Measurements from ENCODE around the gene GMCL1. TPM values are rescaled to one million over a fixed set of nuclear protein-coding genes. Genes with fewer than 3 reads are reported as not detected.
"Not testable (repeated sequence)": the region's sequence is repeated elsewhere in the genome, so short reads cannot be mapped to it uniquely, and the experiment has no call there.

Gene GMCL1
- total RNA-seq, 1 experiment from 2014 or later: 13.8 TPM

- POLR2A ChIA-PET: interaction anchor here (0.6 to 1.9 kb wide), 3 partner anchors 20 to 400 kb away, joined by 3 to 16 read pairs (median 3); partner anchors contain the start of genes MXD1 and SNRPG
- Mint-ChIP-seq H3K36me3 (ENCODE audit: insufficient read depth, unreplicated experiment) (peaks cover 41% of the 10 kb centered on the region), H3K27me3 (ENCODE audit: insufficient read depth, unreplicated experiment) (no peaks in the 10 kb centered on the region), H3K4me1 (ENCODE audit: low read depth, unreplicated experiment) (peaks cover 7% of the 10 kb centered on the region), H3K27ac (ENCODE audit: unreplicated experiment) (peak within 1 kb of the TSS; percentile 93), H3K9me3 (ENCODE audit: unreplicated experiment) (no peaks in the 10 kb centered on the region), H3K4me3 (ENCODE audit: unreplicated experiment) (peak within 1 kb of the TSS; percentile 87)
- intact Hi-C loops (cut with micrococcal nuclease; ENCODE audit: unreplicated experiment): no loop called here
- no peaks in the 10 kb centered on the region for H3K36me3 ChIP-seq (ENCODE audit: control insufficient read depth, insufficient read depth, low read length)
- H3K27me3 ChIP-seq (replicated peaks; ENCODE audit: control insufficient read depth, insufficient read depth, low read length): no peaks in the 10 kb centered on the region
- no peak for TF ChIP-seq CTCF (IDR thresholded peaks at IDR 0.05; ENCODE audit: insufficient read depth in 1 of 2, low read depth in 1 of 2, low read length in 1 of 2, severe bottlenecking in 1 of 2, unreplicated experiment in 1 of 2)
- BruUV-seq (replicated peaks): TSS peak; percentile 68
- CTCF ChIA-PET: interaction anchor here (1.1 to 1.8 kb wide), 3 partner anchors 18 to 169 kb away, joined by 4 to 12 read pairs (median 8); partner anchors contain the start of gene MXD1
- H3K4me3 ChIP-seq (ENCODE audit: low read depth, low read length): peak within 1 kb of the TSS; percentile 51
- H3K9me3 ChIP-seq: no peaks in the 10 kb centered on the region
- peak; percentile 77 to 81 for DNase-seq
- H3K4me1 ChIP-seq: no peaks in the 10 kb centered on the region; the same call in 1 of the 2 replicates
Observed at GRCh38 chr2:69893684-69894551, 64.5 kb downstream of the GMCL1 start, which contains the start of gene SNRNP27. TSS of gene SNRNP27 (plus strand) at chr2:69893956. CDS start at chr2:69893985, 29 bp downstream.

GRCh38 chr2:69894737-69895136 is 65.3 kb downstream of the GMCL1 start:
- H3K36me3 Mint-ChIP-seq (ENCODE audit: insufficient read depth, unreplicated experiment): peaks cover 49% of the 10 kb centered on the region
- H3K27me3 ChIP-seq (replicated peaks; ENCODE audit: control insufficient read depth, insufficient read depth, low read length); H3K27me3 Mint-ChIP-seq (ENCODE audit: insufficient read depth, unreplicated experiment); H3K36me3 ChIP-seq (ENCODE audit: control insufficient read depth, insufficient read depth, low read length); H3K4me1 Mint-ChIP-seq (ENCODE audit: low read depth, unreplicated experiment); H3K27ac Mint-ChIP-seq (ENCODE audit: unreplicated experiment); intact Hi-C loops (cut with micrococcal nuclease; ENCODE audit: unreplicated experiment); H3K9me3 Mint-ChIP-seq (ENCODE audit: unreplicated experiment); H3K4me1 ChIP-seq; BruUV-seq (replicated peaks); H3K9me3 ChIP-seq; DNase-seq: not testable (repeated sequence)
- peak overlapping the region; percentile 87 for H3K4me3 Mint-ChIP-seq (ENCODE audit: unreplicated experiment)
- ChIA-PET POLR2A (interaction anchor here (1.9 kb wide), 1 partner anchor 20 kb away, joined by 16 read pairs; the partner anchor contains the start of gene MXD1), CTCF (interaction anchor here (1.6 kb wide), 2 partner anchors 20 to 170 kb away, joined by 4 to 8 read pairs; partner anchors contain the start of gene MXD1)
- peak overlapping the region; percentile 51 for H3K4me3 ChIP-seq (ENCODE audit: low read depth, low read length)

- no peak for DNase-seq
- intact Hi-C loops (cut with micrococcal nuclease; ENCODE audit: unreplicated experiment): no loop called here
- Histone ChIP-seq H3K9me3 (no peaks in the 10 kb centered on the region), H3K4me3 (ENCODE audit: low read depth, low read length) (no peak overlapping the region), H3K27me3 (replicated peaks; ENCODE audit: control insufficient read depth, insufficient read depth, low read length) (no peaks in the 10 kb centered on the region), H3K36me3 (ENCODE audit: control insufficient read depth, insufficient read depth, low read length) (no peaks in the 10 kb centered on the region), H3K4me1 (no peaks in the 10 kb centered on the region; the same call in 1 of the 2 replicates)
- Mint-ChIP-seq H3K27ac (ENCODE audit: unreplicated experiment) (no peak overlapping the region), H3K27me3 (ENCODE audit: insufficient read depth, unreplicated experiment) (no peaks in the 10 kb centered on the region), H3K4me1 (ENCODE audit: low read depth, unreplicated experiment) (peaks cover 13% of the 10 kb centered on the region), H3K4me3 (ENCODE audit: unreplicated experiment) (no peak overlapping the region), H3K36me3 (ENCODE audit: insufficient read depth, unreplicated experiment) (peaks cover 71% of the 10 kb centered on the region), H3K9me3 (ENCODE audit: unreplicated experiment) (no peaks in the 10 kb centered on the region)
- BruUV-seq (replicated peaks): no TSS peak
- POLR2A ChIA-PET: no interaction called here
- TF ChIP-seq CTCF (IDR thresholded peaks at IDR 0.05; ENCODE audit: insufficient read depth in 1 of 2, low read depth in 1 of 2, low read length in 1 of 2, severe bottlenecking in 1 of 2, unreplicated experiment in 1 of 2): no peak
- CTCF ChIA-PET: interaction anchor here (1.0 kb wide), 1 partner anchor 177 kb away, joined by 3 read pairs; no protein-coding TSS in a partner anchor
Observed at GRCh38 chr2:69902213-69902922, 72.9 kb downstream of the GMCL1 start.

Measured in Caco-2 (cell line).